DLD1 (cell line): Measurements from ENCODE around the gene TMEM126A.
"Not testable (repeated sequence)": the region's sequence is repeated elsewhere in the genome, so short reads cannot be mapped to it uniquely, and the experiment has no call there.

Experiments used
- in situ Hi-C: cut with HindIII; loops from 2 replicates; pipeline ENCODE4 v1.10.0; 2017; ENCODE audit warnings: low sequenced_read_pairs

Gene TMEM126A

GRCh38 chr11:85647604-85648299, at the start of gene TMEM126A:
Gene TMEM126A, plus strand, starts transcription at chr11:85647967. Its CDS starts 2,289 bp downstream, at chr11:85650256.
- in situ Hi-C loops = no loop called here

GRCh38 chr11:85599083-85599482, 48.7 kb upstream of the TMEM126A start:
- in situ Hi-C loops = no loop called here

GRCh38 chr11:85602526-85603213, 45.1 kb upstream of the TMEM126A start:
- in situ Hi-C loops = no loop called here

GRCh38 chr11:85603220-85603619, 44.5 kb upstream of the TMEM126A start:
- in situ Hi-C loops = no loop called here

GRCh38 chr11:85606237-85606636, 41.5 kb upstream of the TMEM126A start:
- in situ Hi-C loops = not testable (repeated sequence)

GRCh38 chr11:85608621-85609020, 39.1 kb upstream of the TMEM126A start:
- in situ Hi-C loops = not testable (repeated sequence)

GRCh38 chr11:85609286-85609685, 38.5 kb upstream of the TMEM126A start:
- in situ Hi-C loops = not testable (repeated sequence)

GRCh38 chr11:85611643-85612042, 36.1 kb upstream of the TMEM126A start:
- in situ Hi-C loops = not testable (repeated sequence)

- in situ Hi-C loops = no loop called here
Measured at GRCh38 chr11:85619499-85619898, 28.3 kb upstream of the TMEM126A start.

GRCh38 chr11:85620256-85620655, 27.5 kb upstream of the TMEM126A start:
- in situ Hi-C loops = no loop called here

- in situ Hi-C loops = no loop called here
Measured at GRCh38 chr11:85626496-85626895, 21.3 kb upstream of the TMEM126A start.

- in situ Hi-C loops = no loop called here
Measured at GRCh38 chr11:85627332-85627997, 20.3 kb upstream of the TMEM126A start, which contains the start of gene DLG2. Gene DLG2, minus strand, starts transcription at chr11:85627344.

GRCh38 chr11:85627998-85628770, 19.6 kb upstream of the TMEM126A start, which contains the start of gene TMEM126B:
Gene TMEM126B, plus strand, starts transcription at chr11:85628593. Its CDS starts 15 bp downstream, at chr11:85628608.
- in situ Hi-C loops = no loop called here

- in situ Hi-C loops = no loop called here
Measured at GRCh38 chr11:85628771-85629341, 18.9 kb upstream of the TMEM126A start.

- in situ Hi-C loops = no loop called here
Measured at GRCh38 chr11:85634747-85635146, 13.0 kb upstream of the TMEM126A start.

GRCh38 chr11:85643191-85643614, 4.6 kb upstream of the TMEM126A start:
- in situ Hi-C loops = no loop called here

GRCh38 chr11:85647078-85647477, 689 bp upstream of the TMEM126A start:
- in situ Hi-C loops = no loop called here

- in situ Hi-C loops = no loop called here
Measured at GRCh38 chr11:85651118-85651517, 3.4 kb downstream of the TMEM126A start.

GRCh38 chr11:85652786-85653447, 5.2 kb downstream of the TMEM126A start:
- in situ Hi-C loops = no loop called here

- in situ Hi-C loops = not testable (repeated sequence)
Measured at GRCh38 chr11:85654343-85654742, 6.6 kb downstream of the TMEM126A start.
